ENCODE results near the gene MEIOSIN.
A peak's percentile ranks its signal among the peaks of the same experiment; 100 is the strongest.
"Not testable (repeated sequence)": the region's sequence is repeated elsewhere in the genome, so short reads cannot be mapped to it uniquely, and the experiment has no call there.

The MEIOSIN gene, protein sequence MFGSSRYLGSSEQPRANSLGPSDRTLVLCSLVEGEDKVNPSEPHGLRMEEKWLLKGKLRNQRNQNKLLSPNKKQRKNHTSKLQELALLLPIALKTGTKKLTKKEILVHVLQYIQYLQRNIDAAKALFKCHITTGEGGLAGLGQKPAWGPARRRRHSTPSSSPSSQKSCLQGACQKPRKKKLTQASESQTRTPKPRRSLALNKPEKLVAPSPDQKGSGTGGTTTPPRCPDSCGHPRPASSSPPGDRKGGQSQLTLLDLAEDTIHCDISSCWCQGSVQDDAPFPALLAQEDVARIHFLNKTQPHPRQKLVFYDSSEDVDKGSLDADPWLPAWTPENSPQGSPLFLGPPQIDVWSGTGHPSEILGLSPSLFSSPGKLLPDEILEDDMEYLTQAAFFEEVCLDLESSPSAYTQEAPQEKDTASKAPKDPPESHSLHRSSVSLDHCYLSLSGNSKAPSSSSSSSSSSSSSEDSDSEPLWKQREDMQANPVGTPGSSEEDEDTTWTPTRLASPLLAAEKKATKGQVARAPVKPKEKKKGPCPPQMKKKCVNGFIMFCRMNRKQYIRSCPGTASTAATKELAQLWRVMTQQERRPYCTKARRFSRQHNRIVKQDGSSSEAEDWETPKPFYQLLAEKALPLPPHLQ

DNA sequence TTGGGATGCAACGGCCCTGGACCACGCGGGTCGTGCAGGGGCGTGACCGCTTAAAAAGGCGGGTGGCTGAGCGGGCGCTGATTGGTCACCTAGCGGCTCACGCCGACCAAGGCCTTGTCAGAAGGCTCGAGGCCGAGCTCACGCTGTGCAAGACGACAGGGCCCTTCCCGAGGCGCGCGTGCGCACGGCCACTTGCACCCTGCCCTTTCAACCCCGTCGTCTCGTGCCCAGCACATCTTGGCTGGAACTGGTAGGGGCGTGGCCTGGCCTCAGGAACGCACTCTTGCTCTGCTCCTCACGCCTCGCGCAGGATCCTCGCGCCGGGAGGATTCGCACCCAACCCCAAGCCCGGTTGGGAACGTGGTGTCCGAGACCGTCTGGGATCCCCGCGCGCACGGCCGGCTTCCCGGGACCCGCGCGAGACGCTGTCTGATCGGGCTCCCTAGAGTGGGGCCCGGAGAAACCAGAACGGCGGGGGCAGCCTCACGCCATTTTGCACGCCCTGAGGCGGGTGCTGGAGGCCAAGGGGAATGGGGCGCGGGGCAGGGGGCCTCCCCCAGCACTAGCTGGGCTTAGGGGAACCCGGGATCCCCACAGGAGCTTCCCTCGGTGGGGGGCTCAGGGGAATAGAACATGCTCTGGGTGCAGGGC is at the start of gene MEIOSIN:
Gene MEIOSIN (plus strand): TSS at position 280 of the 651 bp plus-strand sequence. CDS start 1,938 bp downstream, outside the sequence.
- no peak for DNase-seq

DNA sequence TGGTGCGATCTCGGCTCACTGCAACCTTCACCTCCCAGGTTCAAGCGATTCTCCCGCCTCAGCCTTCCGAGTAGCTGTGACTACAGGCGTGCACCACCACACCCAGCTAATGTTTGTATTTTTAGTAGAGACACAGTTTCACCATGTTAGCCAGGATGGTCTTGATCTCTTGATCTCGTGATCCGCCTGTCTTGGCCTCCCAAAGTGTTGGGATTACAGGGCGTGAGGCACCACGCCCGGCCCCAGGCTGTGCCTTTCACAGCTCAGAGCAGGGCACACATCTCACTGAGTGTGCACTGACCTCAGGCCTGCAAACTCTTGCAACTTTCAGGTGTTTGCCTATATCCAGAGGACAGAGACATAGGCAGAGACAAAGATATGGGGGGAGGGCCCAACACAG is 48.2 kb upstream of the MEIOSIN start:
- not testable (repeated sequence) for DNase-seq

DNA sequence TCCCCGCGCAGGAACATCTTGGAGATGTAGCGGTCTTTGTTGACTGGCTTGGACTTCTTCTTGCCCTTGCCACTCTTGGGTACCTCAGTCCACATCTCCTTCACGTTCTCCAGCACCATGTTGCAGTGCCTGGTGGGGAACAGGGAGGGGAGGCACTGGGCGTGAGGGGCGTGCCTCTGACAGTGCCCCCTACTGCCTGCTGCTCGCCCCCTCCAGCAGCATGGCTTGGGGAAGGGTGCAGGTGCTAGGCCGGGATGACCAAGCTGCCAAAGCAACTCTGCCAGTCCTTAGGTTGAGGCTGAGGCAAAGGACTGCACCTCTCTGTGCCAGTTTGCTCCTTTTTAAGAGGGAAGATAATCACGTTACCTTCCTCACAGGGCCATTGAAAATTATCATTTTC is 45.6 kb upstream of the MEIOSIN start:
- no peak for DNase-seq

DNA sequence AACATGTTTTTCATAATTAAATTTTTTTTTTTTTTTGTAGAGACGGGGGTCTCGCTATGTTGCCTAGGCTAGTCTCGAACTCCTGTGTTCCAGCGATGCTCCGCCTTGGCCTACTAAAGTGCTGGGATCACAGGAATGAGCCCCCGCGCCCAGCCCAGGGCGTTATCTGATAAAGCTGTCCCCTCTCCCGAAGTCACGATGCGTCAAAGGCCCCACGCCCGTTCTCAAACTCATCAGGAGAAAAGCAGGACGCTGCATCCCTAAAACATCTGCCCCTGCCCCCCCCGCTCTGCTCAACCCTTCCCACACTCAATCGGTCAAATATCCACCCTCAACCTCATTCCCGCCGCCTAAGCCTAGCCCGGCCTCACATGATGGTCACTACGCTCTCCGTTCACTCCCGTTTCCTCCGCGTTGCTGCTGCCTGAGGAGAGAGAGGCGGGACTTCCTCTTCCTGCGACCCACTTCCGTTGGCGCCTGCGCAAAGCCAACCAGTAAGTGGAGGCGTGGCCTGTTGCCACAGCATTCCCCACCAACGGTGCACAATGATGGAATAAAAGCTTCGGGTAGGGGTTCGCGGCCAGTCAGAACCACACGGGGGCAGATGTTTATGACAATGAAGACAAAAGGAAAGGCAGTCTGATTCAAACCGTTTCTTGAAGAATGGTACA is 41.6 kb upstream of the MEIOSIN start, which contains the start of gene SNRPD2:
Gene SNRPD2 (minus strand): TSS at position 438 of the 671 bp plus-strand sequence. CDS start 65 bp downstream, at position 373.
- DNase-seq = peak; percentile 97

DNA sequence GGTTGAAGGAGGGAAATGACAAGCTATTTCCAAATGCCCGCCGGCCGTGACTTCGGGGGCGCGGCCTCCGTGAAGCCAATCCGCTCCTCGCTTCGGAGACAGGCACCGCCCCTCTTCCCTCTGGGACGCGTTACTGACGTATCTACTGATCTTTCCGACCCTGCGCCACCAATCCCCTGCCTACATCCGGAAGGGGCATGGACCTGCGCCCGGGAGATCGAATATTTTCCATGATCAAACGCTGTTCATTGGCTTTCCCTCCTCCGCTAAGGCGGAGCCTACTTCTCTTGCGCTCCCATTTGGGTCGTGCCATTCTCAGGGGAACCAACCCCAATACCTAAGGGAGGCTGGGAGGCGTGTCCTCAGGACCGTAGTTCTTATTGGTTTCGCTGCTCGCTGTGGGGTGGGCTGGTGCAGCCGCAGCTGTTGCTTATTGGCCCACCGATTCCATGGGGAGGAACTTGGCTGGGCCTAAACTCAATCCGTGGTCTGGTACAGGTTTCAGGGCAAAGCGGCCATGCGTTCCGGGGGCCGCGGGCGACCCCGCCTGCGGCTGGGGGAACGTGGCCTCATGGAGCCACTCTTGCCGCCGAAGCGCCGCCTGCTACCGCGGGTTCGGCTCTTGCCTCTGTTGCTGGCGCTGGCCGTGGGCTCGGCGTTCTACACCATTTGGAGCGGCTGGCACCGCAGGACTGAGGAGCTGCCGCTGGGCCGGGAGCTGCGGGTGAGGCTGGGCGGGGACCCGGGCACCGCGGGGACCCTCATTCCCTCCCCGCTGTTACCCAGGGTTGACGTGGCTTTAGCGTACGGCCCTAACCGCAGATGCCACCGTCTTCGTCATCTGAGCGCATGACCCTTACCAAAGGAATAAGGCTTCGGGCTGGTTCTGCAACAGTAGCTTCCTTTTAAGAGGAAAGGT is 40.8 kb upstream of the MEIOSIN start, which contains the start of gene QPCTL:
Gene QPCTL (plus strand): TSS at position 480 of the 919 bp plus-strand sequence. CDS start 38 bp downstream, at position 518.
- peak; percentile 99 for DNase-seq

DNA sequence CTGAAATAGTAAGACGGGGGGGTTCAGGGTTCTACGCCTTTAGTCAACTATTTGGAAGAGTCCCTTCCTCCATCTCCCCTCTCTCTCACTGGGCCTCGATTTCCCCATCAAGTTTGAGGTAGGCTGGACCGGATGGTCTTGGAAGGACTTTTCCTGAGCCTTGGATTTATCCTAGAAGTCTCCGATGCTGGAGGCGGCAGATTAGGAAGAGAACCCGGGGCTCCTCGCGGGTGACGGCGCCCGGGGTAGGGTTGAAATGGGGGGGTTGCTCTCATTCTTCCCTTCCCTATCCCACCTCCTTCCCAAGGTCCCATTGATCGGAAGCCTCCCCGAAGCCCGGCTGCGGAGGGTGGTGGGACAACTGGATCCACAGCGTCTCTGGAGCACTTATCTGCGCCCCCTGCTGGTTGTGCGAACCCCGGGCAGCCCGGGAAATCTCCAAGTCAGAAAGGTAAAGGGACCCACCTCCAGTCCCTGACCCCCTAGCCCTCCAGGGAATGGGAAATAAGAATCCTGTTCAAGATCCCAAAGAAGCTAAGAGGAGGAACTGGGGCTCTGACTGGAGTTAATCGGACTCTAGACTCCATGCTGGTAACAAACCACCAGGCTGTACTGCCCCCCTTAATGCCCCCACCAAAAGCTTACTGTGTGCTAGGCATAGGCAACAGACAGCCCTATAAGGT is 40.0 kb upstream of the MEIOSIN start:
- DNase-seq = peak; percentile 86

DNA sequence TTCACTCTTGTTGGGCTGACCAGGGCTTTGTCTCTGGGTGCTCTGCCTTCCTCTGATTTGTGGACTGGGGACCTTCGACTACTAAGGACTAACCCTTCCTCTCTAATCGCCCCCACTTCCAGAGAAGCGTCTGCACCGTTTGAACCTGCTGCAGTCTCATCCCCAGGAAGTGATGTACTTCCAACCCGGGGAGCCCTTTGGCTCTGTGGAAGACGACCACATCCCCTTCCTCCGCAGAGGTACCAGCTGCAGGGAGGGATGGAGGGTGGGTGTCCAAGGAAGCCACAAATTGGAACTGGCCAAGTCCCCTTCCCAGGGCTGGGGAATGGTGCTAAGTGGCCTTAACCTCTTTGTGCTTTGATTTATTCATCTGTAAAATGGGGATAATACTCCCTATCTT is 31.6 kb upstream of the MEIOSIN start:
- no peak for DNase-seq

DNA sequence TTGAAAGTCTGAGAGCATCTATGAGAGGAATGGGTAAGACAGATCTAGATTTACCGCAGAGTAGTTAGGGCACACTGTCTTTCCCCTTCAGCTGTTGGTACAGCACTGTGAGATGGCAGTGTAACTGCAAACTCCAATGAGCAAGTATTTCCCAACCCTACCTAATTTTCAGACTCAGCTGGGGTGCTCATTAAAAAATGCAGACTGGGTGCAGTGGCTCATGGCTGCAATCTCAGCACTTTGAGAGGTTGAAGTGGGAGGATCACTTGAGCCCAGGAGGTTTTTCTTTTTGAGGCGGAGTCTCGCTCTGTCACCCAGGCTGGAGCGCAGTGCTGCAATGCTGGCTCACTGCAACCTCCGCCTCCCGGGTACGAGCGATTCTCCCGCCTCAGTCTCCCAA is 28.1 kb upstream of the MEIOSIN start:
- DNase-seq = no peak

DNA sequence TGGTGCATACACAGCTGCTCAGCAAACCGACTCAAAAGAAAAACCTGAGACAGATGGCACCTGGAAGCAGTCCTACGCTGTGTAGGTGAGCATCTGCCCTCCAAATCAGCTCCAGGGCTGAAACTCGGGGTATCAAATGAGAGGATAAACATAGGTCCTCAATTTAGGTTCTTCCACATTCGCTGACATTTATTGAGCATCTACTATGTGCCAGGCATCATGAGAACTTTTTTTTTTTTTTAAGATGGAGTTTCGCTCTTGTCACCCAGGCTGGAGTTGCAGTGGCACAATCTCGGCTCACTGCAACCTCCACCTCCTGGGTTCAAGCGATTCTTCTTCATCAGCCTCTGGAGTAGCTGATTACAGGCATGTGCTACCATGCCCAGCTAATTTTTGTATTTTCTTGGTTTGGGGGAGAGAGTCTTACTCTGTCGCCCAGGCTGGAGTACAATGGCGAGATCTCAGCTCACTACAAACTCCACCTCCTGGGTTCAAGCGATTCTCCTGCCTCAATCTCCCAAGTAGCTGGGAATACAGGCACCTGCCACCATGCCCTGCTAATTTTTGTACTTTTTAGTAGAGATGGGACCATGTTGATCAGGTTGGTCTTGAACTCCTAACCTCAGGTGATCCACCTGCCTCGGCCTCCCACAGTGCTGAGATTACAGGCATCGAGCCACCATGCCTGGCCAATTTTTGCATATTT is 27.4 kb upstream of the MEIOSIN start:
- no peak for DNase-seq

DNA sequence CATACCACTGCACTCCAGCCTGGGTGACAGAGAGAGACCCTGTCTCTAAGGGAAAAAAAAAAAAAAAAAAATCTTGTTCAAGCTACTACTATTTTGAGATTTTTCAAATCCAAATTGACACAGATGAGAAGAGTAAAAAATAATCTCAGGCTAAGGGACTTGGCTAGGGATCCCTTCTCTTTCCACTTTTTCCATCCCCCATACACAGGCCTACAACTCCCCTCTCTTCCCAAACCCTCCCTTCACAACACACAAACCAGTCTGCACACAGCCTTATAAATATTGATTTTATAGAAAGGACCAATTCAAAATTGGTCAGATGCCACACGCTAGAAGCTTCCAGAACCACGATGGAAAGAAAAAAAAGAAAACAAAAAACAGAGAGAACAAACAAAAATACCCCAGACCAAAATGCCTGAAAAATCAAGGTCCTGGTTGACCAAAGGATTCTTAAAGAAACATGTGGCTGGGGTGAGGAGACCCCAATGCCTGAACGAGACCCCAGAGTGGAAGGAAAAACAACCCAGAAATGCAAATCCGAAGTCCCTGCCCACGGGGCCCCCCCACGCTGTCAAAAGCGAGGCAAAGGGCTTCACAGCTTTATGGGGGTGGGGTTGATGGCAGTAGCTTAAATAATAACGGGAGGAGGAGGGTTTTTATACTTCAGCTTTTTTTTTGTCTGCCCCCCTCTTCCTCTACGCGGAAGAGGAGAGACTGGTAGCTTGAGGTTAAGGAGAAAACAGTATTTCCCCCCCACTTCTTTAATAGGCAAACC is 22.7 kb upstream of the MEIOSIN start:
- DNase-seq = no peak

DNA sequence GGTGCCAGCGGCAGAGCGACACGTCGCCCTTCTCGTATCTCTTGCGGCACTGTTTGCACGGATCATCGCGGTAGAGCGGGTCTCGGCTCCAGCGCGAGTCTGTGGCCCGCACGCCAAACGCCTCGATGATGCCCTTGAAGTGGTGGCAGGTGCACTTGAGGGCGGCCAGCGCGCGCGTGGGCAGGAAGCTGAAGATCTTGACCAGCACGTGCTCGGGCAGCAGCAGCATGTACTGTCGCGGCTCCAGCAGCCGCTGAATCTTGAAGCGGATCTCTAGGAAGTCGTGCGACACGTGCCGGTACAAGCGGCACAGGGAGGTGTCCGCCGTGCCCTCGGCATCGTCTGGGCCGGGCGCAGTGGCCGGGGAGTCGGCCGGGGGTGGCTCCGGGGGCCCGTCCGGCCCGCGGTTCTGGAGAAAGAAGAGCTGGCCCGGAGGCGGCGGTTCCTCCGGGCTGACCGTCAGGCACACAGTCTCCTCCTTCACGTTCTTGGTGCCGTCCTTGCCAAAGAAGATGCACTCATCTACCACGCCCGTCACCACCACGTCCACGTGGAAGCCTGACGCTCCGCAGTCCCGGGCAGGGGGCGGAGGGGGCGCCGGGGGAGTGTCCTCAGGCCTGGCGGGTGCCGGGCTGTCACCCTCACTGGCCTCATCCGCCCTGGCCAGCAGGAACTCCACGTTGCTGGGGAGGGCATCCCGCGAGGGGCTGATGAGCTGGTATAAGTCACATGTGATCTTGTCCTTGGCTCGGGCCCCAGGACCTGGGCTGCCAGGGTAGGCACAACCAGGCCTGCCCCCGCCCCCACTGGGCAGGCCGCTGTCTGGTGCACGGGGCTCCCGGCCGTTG is 21.2 kb upstream of the MEIOSIN start:
- no peak for DNase-seq

DNA sequence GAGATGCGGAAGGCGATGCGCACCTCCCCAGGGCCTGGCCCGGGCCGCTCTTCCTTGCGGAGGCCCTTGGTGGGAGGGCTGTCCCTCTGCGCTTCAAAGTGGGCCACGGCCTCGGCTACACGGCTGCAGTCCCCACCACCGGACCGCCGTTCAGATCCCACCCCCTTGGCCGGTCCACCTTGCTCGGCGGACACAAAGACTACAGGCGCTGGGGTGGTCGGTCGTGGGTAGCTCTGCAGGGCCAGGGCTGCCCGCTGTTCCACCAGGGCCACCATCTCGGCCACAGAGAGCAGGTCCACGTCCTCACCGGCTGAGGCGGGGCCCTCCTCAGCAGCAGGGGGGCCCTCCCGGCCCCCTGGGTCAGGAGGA is 20.6 kb upstream of the MEIOSIN start:
- DNase-seq = no peak

DNA sequence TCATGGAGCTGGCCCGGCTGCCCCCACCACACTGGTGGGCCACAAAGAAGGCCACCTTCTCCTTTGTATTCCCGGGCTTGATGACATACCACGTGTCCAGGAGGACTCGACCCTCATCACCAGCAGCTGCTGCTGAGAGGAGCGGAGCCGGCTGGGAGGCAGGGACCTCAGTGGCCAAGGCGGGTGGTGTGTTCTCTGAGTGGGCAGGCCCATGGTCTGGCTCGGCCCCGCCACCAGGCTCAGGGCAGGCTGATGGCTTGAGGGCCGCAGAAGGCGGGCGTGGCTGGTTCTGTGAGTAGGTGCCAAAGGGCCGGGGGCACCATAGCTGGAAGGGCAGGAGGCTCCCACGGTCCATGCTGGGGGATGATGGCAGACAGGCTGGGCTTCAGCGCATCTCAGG is 20.1 kb upstream of the MEIOSIN start:
- DNase-seq = no peak

DNA sequence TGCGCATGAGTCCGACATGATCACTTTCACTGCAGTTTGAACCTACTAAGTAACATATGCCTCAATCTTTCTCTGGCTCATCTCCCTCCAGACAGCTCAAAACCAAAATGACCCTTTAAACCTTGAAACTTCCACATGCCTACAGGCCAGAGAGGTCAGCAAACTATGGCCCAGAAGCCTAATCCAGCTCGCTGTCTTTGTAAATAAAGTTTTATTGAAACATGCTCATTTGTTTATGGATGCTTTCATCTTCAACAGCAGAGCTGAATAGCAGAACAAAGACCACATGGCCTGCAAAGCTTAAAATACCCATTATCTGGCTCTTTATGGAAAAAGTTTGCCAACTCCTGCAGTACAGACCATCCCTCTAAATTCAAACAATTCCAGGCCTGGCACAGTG is 18.1 kb upstream of the MEIOSIN start:
- no peak for DNase-seq

DNA sequence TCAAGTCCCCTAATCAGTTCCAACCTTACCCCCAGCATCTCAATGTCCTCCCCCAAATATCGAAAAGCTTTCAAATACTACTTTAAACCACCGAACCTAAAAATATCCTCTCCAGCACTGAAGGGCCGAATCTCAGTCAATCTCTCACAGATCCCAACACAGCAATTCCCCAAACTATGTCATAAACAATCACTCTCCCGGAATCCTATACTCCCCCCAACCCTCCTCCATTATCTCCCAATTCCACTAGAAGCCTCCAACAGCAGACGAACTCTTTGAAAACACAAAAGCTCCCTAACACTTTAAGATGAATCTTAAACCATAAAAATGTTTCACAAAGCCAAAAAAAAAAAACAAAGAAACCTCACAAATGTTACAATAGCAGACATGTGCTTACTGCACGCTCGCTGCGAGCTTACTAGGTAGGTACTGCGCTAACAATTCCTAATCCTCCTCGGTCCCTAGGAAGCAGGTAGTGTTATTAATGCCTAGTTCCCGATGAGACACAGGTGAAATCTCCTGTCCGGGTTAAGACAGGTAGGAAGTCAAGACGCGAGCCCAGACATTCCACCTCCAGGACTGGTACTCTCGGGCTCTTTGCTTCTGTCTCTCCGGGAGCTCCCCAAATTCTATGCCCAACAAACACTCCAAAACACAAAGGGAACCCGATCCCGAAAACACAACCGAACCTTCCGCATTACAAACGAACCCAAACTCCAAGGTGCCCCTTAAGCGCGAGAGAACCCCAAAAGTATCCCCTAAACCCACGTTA is 16.7 kb upstream of the MEIOSIN start:
- no peak for DNase-seq

DNA sequence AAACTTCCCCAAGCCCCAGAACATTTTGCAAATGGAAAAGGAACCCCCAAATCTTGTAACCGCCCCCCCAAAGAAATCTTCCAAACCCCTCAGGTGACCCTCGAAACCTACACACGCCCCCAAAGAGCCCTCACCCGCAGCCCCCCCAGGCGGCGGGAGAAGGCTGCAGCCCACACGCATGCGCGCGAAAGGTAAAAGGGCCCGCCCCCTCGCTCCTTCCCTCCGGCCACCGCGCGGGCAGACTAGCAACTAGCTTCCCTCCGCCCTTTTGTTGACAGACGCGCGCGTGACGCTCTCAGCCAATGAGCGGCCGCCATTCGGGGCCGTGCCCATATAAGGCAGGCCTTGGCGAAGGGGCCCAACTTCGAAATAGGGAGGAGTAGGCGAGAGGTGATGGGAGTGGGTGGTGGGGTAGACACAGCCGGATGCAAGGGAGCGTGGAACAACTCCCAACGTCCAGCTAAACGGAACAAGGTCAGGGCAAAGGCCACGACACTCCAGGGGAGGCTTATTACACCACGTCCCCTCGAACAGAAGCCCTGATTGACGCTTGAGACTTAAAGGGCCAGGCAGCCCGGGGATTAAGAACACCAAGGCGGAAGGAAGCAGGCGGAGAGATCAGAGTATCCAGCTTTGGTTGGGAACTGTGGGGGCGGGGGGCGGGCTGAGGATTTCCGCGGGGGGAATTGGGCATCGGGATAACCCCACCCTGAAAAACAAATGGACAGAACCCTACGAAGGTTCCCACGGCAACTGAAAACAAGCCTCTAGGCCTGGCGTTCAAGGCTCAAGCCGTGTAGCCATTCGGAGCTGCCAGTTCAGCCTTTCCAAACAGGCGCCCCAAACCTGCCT is 15.9 kb upstream of the MEIOSIN start:
- DNase-seq = peak; percentile 100

Data from suppressor macrophage treated with lipopolysaccharide for 4 hours (primary cell).